GM18499 (cell line): ENCODE results near the gene AADACL3.
"Not testable (repeated sequence)": the region's sequence is repeated elsewhere in the genome, so short reads cannot be mapped to it uniquely, and the experiment has no call there.

Source experiments
- ATAC-seq: cut with Tn5 transposase; IDR thresholded peaks from one replicate; pipeline ENCODE4 v1.9.1; 2021; ENCODE audit warnings: moderate number of reproducible peaks; ENCODE audit not compliant: insufficient read depth, unreplicated experiment

AADACL3 gene

DNA sequence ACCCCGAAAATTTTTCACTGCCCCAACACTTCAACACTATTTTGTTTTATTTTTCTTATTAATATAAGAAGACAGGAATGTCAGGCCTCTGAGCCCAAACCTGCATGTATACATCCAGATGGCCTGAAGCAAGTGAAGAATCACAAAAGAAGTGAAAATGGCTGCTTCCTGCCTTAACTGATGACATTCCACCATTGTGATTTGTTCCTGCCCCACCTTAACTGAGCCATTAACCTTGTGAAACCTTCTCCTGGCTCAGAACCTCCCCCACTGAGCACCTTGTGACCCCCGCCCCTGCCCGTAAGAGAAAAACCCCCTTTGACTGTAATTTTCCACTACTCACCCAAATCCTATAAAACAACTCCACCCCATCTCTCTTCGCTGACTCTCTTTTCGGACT is 2.3 kb upstream of the AADACL3 start:
- not testable (repeated sequence) for ATAC-seq

DNA sequence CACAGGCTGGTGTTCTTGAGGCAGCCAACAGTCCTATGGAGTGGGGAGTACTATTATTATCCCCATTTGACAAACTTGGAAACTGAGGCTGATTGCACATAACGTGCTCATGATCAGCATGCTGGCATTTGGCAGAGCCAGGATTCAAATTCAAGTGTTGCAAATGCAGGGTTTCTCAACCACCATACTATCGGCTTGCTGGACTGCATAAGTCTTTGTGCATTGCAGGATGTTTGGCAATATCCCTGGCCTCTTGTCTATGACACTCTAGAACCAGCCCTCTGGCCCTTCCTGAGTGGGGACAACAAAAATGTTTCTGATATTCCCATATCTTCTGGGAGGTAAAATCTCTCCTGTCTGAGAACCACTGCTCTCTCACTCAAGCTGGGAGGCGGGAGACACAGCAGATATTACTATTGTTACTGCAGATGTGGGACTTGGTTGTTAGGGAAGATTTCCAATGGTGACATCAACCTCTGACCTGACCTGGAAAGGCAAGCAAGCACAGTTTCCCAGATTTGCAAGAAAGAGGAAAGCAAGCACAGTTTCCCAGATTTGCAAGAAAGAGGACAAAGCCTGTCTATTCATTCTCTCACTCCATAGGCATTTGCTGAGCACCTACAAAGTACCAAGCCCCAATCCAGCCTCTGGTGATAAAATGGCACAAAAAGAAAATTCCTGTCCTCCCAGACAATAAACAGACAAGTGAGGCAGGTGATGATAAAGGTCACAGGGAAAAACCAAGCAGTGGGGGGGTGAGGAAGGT is 1.0 kb upstream of the AADACL3 start:
- ATAC-seq, result no peak

DNA sequence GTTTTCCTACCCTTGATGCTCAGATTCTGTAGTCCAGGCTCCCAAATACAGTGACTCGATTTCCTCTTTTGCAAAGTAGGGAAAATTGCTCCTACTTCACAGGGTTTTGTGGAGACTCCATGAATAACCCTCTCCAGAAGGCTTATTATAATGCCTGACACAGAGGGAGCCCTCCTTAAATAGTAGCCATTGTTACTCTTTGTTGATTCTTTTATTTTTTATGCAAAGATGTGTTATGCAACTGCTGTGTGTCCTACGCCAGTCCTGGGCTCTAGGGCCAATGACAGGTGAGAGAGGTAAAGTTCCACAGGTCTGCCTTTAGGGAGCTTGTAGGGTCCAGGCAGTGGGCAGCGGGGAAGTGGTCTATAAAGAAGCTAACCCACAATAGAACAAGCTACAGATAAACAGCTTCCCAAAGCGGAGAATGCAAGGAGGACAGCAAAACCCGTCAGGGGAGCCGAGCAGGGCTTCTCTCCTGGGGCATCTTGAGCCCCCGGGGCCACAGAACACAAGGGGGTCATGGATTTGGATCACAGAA is 1.5 kb downstream of the AADACL3 start:
- no peak for ATAC-seq

DNA sequence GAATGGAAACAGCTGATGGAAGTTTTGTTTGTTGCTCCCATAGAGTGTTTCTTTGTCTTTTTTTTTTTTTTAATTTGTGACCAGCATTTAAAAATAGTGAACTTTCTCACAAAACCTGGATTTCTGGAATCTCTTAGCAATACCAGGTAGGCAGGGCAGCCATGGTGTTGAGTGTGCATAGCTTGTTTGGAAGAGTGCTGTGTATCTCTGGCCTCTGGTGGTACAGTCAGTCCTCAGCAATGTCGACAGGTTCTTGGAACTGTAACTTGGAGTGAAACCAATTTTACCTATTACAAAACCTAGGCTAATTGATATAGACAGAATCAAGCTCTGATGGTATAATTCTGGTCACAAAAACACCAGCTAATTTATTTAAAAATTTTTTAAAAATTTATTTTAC is 6.7 kb downstream of the AADACL3 start:
- no peak for ATAC-seq

DNA sequence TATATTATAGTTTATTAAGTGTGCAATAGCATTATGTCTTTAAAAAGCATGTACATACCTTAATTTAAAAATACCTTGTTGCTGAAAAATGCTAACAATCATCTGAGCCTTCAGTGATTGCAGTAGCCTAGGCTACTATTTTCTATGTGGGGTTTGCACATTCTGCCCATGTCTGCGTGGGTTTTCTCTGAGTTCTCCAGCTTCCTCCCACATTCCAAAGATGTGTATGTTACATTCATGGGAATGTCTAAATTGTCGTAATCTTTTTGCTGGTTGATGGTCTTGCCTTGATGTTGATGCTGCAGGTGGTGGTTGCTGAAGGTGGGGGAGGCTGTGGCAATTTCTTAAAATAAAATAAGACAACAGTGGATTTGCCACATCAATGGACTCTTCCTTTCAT is 12.5 kb downstream of the AADACL3 start:
- no peak for ATAC-seq

DNA sequence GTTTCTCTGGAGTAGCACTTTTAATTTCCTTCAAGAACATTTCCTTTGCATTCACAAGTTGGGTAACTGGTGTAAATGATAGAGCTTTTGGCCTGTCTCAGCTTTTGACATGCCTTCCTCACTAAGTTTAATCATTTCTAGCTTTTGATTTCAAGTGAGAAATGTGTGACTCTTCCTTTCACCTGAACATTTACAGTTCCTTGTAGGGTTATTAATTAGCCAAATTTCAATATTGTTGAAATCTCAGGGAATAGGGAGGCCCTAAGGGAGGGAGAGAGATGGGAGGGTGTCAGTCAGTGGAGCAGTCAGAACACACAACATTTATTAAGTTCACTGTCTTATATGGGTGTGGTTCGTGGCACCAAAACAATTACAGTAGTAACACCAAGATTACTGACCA is 14.2 kb downstream of the AADACL3 start:
- ATAC-seq, result no peak

DNA sequence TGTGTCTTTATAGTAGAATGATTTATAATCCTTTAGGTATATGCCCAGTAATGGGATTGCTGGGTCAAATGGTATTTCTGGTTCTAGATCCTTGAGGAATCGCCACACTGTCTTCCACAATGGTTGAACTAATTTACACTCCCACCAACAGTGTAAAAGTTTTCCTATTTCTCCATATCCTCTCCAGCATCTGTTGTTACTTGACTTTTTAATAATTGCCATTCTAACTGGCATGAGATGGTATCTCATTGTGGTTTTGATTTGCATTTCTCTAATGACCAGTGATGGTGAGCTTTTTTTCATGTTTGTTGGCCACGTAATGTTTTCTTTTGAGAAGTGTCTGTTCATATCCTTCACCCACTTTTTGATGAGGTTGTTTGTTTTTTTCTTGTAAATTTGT is 15.2 kb downstream of the AADACL3 start:
- not testable (repeated sequence) for ATAC-seq

DNA sequence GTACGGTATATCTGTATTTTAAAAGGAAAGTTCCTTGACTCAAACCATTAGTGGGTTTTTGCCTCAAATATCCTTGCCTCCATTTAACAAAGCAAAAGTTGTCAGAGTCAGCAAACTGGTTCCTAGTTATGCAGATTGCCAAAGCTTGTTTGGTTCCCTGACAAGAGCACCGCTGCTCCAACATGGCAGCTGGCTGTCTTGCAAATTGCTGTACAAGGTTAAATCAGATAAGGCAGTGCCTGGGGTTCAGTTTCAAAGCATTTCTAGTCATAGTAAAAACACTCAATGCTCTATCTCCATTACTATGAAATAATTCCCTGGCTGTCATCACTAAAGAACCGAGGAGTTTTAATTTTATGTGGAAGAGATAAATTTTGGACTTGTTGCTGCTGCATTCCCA is 18.7 kb downstream of the AADACL3 start:
- ATAC-seq, result no peak

DNA sequence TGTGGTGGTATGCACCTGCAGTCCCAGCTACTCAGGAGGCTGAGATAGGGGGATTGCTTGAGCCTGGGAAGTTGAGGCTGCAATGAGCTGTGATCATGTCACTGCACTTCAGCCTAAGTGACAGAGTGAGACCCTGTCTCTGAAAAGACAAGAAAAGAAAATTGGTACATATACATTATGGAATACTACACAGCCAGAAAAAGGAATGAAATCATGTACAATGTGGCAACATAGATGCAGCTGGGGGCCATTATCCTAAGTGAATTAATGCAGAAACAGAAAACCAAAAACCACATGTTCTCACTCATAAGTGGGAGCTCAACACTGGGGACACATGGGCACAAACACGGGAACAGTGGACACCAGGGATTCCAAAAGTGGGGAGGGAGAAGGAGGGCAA is 23.0 kb downstream of the AADACL3 start:
- ATAC-seq, result no peak

DNA sequence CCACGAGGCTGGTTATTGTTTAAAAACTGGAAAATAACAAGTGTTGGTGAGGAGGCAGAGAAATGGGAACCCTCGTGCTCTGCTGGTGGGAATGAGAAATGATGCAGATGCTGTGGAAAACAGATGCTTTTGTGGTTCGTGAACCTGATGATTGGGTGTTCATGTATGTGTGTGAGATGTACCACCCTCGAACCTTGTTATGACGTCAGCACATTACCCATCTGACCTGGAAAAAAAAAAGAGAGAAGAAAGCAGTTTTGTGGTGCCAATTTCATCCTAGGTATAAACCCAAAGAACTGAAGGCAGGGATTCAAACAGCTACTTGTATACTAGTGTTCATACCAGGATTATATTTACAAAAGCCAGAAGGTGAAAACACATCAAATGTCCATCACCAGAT is 23.7 kb downstream of the AADACL3 start:
- ATAC-seq, result no peak

DNA sequence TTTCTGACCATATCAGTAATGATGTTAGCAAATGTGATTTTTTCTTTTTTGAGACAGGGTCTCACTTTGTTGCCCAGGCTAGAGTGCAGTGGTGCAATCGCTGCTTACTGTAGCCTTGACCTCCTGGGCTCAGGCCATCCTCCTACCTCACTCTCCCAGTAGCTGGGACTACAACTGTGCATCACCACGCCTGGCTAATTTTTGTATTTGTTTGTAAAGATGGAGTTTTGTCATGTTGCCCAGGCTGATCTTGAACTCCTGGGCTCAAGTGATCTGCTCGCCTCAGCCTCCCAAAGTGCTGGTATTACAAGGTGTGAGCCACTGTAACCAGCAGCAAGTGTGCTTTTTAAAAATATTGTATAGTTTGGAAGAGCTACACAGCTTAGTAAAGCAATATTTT is 26.0 kb downstream of the AADACL3 start:
- ATAC-seq, result no peak

DNA sequence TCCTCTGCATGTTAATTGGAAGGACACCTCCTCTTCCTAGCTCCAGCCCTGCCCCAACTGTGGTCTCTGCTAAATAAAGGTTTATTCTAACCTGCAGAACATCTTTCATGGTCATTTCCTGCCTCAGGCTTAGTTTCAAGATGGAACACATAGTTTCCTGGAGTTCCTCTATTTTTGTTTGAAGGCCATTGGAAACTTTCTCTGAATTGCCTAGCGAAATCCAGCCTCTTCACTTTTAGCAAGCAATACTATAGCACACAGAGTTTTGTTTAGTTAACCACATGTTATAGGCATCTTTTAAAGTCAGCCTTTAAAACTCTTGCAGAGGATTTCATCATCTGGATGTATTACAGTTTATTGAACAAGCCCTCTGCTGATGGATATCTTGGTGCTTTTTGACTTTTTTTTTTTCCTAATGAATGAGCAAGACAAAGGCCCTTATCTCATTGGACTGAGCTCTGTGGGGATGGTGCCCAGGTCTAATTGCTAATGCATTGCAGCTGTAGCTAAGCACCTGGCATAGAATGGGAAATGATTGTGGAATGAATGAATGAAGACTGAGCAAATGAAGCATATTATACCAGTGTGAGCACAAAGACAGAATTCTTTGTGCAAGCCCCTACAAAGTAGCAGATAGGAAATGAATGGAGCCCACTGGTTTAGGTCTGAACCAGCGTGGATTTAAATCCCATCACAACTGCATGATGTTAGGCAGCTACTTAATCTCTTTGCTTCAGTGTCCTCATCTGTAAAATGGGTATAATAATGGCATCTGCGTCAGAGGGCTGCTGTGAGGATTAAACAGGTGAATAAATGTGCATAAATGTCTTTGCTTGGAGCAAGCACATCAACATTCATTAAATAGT is 29.4 kb downstream of the AADACL3 start:
- no peak for ATAC-seq

DNA sequence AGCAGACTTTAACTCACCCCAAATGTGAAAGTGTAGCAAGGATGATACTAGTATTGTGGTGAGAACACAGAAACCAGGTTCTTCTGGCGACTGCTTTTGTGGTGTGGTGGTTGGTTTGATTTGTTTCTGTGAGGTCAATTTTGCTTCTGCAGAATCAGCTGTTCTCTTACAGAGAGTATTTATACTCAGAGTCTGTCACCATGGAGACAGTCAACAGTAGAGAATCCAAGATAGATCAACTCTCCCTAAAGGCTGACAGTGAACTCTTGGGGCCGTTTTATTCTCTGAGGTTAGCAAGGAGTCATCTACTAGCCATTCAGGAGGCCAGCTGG is 30.0 kb downstream of the AADACL3 start, which contains the start of gene CFAP107:
Gene CFAP107, plus strand, starts transcription at position 209 of the 332 bp plus-strand sequence. CDS start 231 bp downstream, outside the sequence.
- no peak for ATAC-seq

DNA sequence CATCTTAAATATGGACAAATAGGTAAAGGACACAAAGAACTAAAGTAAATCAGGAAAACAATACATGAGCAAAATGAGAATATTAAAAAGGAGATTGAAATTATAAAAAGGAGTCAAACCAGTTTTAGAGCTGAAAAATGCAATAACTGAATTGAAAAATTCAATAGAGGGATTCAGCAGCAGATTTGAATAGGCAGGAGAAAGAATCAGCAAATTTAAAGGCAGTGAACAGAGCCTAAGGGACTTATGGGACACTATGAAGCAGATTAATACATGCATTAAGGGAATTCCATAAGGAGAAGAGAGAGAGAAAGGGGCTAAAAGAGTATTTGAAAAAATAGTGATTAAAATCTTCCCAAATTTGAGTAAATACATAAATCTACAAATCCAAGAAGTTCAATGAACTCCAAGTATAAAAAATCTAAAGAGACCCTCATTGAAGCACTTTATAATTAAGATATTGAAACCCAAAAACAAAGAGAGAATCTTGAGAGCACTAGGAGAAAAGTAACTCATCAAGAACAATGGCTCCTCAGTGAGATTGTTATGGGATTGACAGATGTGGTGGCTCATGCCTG is 33.0 kb downstream of the AADACL3 start:
- ATAC-seq, result no peak

DNA sequence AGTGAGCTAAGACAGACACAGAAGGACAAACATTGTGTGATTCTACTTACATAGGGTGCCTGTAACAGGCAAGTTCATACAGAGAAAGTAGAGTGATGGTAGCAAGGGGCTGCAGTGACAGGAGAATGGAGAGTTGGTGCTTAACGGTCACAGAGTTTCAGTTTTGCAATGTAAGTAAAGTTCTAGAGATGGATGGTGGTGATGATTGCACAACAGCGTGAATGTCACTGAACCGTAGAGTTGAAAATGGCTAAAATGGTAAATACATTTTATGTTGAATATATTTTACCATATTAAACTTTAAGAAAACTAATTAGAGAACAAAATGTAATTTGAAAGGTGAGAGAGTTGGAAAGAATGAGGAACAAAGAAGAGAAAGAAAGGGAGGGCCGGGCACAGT is 38.8 kb downstream of the AADACL3 start:
- ATAC-seq, result no peak

DNA sequence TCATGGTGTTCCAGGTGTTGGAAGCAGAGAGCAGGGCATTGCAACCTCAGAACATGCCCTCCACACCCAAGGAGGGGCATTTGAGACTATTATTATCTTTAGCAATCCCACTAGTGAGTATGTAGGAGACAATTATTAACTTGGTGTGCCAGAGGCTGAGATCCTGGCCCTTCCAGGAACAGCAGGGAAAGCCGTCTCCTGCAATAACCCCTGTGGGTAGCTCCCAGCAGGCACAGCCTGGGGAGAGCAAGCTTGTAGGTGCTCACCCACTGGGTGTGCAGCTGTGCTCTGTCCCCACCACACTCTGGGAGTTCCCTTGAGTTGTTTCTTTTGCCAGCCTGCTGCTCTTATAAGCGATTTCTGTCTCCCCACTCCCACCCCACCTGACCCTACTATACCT is 40.4 kb downstream of the AADACL3 start:
- no peak for ATAC-seq

DNA sequence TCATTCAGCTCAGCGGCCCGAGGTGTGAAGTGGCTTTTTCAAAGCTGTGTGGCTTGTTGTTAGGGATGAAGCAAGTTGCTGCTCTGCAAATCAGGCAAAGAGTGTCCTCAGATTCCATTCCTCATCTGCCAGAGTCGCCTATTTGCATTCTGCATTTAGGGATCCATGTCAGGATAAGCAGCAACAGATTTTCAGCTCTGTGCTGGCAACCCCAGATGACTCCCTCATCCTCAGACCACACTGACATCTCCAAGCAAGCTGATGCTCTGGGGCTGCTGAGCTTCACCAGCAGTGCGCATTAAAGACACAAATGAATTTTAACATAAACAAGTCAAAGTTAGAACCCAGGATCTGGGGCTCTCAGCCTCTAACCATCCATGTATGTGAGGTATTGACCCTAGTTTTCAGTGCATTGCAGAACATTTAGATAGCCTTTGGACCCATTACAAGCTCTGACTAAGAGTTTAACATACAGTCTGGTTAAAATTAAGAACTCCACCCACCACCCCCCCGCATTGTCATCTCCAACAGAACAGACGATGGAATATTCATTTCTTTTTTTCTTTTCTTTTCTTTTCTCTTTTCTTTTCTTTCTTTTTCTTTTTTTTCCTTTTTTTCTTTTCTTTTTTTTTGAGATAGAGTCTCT is 41.0 kb downstream of the AADACL3 start:
- no peak for ATAC-seq

DNA sequence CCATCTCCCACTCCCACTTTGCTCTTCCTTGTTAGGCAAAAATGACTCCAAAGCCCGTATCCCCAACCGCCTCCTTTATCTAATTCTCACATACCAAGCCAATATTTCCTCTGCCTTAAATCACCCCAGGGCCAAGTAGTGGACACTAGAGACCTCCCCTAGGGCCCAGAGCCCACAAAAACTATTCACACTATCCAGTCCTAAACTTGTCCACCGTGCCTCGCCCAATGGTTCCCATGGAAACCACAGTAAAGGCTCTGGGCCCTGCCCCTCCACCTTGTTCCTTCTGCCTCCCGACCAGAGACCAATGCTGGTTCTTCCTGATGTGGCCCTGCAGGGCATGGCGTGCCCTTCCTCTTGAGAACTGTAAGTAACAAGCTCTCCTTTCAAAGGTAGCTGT is 41.9 kb downstream of the AADACL3 start:
- ATAC-seq, result no peak

DNA sequence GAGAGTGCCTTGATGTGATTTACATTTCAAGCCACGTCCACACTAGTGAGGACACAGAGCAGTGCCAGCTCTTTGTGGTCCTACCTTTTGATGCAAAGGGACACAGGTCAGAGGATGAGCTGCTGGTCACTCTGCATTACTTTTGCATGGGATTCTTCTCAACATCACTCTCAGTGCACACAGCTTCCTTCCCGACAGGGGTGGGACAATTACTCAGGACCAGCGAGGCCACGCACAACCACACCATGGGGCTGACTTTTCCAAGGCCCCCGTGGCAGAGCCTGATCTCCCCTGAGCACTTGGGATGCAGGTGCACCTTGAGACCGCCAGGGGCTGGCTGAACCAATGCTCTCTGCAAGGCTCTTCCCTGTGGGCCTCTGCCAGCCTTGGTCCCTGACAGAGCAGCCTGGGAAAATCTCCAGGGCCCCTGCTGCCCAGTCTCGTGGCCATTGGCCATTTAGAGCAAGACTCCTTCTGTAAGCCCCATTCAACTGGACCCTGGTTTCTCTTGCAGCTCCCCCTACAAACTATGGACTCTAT is 44.4 kb downstream of the AADACL3 start:
- no peak for ATAC-seq

DNA sequence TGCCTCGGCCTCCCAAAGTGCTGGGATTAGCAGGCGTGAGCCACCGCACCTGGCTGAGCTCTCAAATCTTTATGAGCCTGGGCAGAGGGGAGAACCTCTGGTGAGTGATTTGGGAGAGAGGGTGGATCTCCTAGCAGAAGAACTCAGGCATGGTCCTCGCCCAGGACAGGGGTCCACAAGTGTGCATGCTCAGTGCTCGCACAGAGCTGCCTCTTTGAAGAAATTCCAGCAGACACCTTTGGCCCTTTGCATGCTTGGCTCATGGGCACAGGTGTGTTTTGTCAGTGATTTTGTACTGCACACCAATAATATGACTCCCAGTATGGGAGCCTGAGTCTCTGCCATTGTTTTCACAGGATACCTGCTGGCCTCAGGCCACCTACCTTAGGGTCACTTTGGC is 45.9 kb downstream of the AADACL3 start:
- no peak for ATAC-seq
